Activated naive CD8-positive, alpha-beta T cell treated with anti-CD3 and anti-CD28 coated beads for 36 hours (primary cell): ENCODE measurements around the gene THSD4. TPM values are rescaled to one million over a fixed set of nuclear protein-coding genes. Genes with fewer than 3 reads are reported as not detected.

Experiments used
- DNase-seq: peaks from one replicate; pipeline ENCODE4 v3.0.0; 2021
- H3K27ac Mint-ChIP-seq: one replicate; pipeline ENCODE4 v1.8.0; 2022; ENCODE audit warnings: mild to moderate bottlenecking, moderate library complexity, mixed read lengths
- H3K27me3 Mint-ChIP-seq: one replicate; pipeline ENCODE4 v1.8.0; 2022; ENCODE audit warnings: mild to moderate bottlenecking, mixed read lengths
- H3K36me3 Mint-ChIP-seq: one replicate; pipeline ENCODE4 v1.8.0; 2021; ENCODE audit warnings: mild to moderate bottlenecking, mixed read lengths
- H3K4me1 Mint-ChIP-seq: one replicate; pipeline ENCODE4 v1.8.0; 2021; ENCODE audit warnings: mixed read lengths
- H3K4me3 Mint-ChIP-seq: one replicate; pipeline ENCODE4 v1.8.0; 2022; ENCODE audit warnings: mild to moderate bottlenecking, moderate library complexity, mixed read lengths
- H3K9me3 Mint-ChIP-seq: one replicate; pipeline ENCODE4 v1.8.0; 2022; ENCODE audit warnings: mixed read lengths
- total RNA-seq, 2 experiments: library from RNA; stranded (reverse); gene quantifications; one replicate each; pipeline ENCODE4 v1.2.3, GENCODE V29; 2021

The THSD4 gene
- total RNA-seq, 2 experiments from 2014 or later = not detected

DNA sequence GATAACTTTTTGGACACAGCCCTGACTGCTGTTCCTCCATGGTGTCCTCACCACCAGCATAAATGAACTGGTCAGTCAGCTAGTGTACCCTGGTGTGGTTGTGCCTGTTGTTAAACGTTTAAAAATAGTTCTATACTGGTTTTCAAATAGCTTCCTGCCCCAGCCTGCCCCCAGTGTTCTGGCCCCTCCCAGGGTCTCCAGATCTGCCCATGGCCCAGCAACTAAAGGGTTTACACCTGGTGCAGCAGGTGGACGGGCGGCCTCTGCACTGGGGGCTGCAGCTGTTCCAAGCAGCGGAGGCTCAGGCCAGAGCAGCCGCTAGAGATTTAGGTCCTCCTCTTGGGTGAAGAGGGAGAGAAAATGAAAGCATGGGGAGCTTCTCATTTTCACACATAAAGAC lies 689.0 kb downstream of the THSD4 start:
- H3K36me3 Mint-ChIP-seq = no peaks in the 10 kb centered on the region
- no peak overlapping the region for H3K27ac Mint-ChIP-seq
- no peaks in the 10 kb centered on the region for H3K9me3 Mint-ChIP-seq
- DNase-seq = no peak
- H3K27me3 Mint-ChIP-seq = peaks cover 28% of the 10 kb centered on the region
- H3K4me1 Mint-ChIP-seq = no peaks in the 10 kb centered on the region
- no peak overlapping the region for H3K4me3 Mint-ChIP-seq

GRCh38 chr15:71804695-71805470 lies 689.6 kb downstream of the THSD4 start:
- Mint-ChIP-seq H3K9me3 (no peaks in the 10 kb centered on the region), H3K4me3 (no peak overlapping the region), H3K27me3 (peaks cover 26% of the 10 kb centered on the region), H3K4me1 (no peaks in the 10 kb centered on the region), H3K27ac (no peak overlapping the region), H3K36me3 (no peaks in the 10 kb centered on the region)
- no peak for DNase-seq

GRCh38 chr15:71806452-71806931 lies 691.2 kb downstream of the THSD4 start:
- Mint-ChIP-seq H3K27me3 (peaks cover 15% of the 10 kb centered on the region), H3K4me1 (no peaks in the 10 kb centered on the region), H3K27ac (no peak overlapping the region), H3K36me3 (no peaks in the 10 kb centered on the region), H3K9me3 (no peaks in the 10 kb centered on the region), H3K4me3 (no peak overlapping the region)
- DNase-seq = no peak

DNA sequence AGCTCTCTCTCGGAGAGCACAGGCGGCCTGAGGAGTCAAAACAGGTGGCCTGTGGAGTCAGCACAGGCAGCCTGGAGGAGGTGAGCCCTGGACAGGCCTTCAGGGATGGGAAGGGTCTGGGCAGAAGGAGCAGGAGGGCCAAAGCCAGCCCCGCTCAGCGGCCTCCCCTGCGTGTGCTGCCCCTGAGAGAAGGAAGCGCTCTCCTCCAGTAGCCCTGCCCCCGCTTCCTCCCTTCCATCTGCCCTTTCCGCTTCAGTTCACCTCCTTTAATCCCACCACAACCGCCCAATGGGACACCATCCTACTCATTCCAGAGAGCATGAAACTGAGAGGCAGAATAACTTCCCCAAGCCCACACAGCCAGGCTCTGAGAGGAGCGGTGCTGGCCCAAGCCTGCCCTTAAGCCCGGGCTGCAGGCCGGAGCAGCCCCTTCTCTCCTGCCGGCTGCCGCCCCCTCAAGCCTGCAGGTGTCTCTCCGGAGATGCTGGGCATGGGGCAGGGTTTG lies 691.9 kb downstream of the THSD4 start:
- Mint-ChIP-seq H3K36me3 (no peaks in the 10 kb centered on the region), H3K27me3 (peaks cover 10% of the 10 kb centered on the region)

GRCh38 chr15:71807691-71808091 lies 692.4 kb downstream of the THSD4 start:
- DNase-seq = no peak
- no peaks in the 10 kb centered on the region for H3K4me1 Mint-ChIP-seq
- peaks cover 6% of the 10 kb centered on the region for H3K27me3 Mint-ChIP-seq
- H3K4me3 Mint-ChIP-seq = no peak overlapping the region
- no peaks in the 10 kb centered on the region for H3K9me3 Mint-ChIP-seq
- no peak overlapping the region for H3K27ac Mint-ChIP-seq
- H3K36me3 Mint-ChIP-seq = no peaks in the 10 kb centered on the region

More for the DNA sequence above, 691.9 kb downstream of the THSD4 start:
- Mint-ChIP-seq H3K27ac (no peak overlapping the region), H3K4me1 (no peaks in the 10 kb centered on the region), H3K9me3 (no peaks in the 10 kb centered on the region), H3K4me3 (no peak overlapping the region)
- no peak for DNase-seq

GRCh38 chr15:71808311-71809020 lies 693.2 kb downstream of the THSD4 start:
- no peaks in the 10 kb centered on the region for H3K36me3 Mint-ChIP-seq
- no peaks in the 10 kb centered on the region for H3K9me3 Mint-ChIP-seq
- no peaks in the 10 kb centered on the region for H3K4me1 Mint-ChIP-seq
- H3K4me3 Mint-ChIP-seq = no peak overlapping the region
- no peak for DNase-seq
- H3K27ac Mint-ChIP-seq = no peak overlapping the region
- no peaks in the 10 kb centered on the region for H3K27me3 Mint-ChIP-seq

DNA sequence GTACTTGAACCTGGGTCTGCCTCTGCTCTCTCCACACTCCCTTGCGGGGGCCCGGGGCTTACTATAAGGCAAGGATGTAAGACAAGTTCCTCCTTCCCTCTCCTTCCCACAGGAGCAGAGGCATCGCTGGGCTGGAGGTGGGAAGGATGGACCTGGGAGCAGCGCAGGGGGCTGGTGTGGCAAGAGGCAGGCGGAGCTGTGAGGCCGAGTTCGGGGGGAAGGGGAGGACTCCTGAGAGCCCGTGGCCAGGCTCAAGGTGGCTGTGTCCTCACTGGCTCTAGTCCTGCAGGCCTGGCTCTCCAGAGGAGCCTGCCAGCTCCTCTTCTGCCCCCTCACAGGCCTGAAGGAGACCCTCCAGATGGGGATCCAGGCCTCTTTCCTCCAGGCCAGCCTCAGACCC lies 694.1 kb downstream of the THSD4 start:
- no peaks in the 10 kb centered on the region for H3K4me1 Mint-ChIP-seq
- no peak overlapping the region for H3K4me3 Mint-ChIP-seq
- H3K36me3 Mint-ChIP-seq = no peaks in the 10 kb centered on the region
- no peak overlapping the region for H3K27ac Mint-ChIP-seq
- no peaks in the 10 kb centered on the region for H3K9me3 Mint-ChIP-seq
- H3K27me3 Mint-ChIP-seq = no peaks in the 10 kb centered on the region
- DNase-seq = no peak

DNA sequence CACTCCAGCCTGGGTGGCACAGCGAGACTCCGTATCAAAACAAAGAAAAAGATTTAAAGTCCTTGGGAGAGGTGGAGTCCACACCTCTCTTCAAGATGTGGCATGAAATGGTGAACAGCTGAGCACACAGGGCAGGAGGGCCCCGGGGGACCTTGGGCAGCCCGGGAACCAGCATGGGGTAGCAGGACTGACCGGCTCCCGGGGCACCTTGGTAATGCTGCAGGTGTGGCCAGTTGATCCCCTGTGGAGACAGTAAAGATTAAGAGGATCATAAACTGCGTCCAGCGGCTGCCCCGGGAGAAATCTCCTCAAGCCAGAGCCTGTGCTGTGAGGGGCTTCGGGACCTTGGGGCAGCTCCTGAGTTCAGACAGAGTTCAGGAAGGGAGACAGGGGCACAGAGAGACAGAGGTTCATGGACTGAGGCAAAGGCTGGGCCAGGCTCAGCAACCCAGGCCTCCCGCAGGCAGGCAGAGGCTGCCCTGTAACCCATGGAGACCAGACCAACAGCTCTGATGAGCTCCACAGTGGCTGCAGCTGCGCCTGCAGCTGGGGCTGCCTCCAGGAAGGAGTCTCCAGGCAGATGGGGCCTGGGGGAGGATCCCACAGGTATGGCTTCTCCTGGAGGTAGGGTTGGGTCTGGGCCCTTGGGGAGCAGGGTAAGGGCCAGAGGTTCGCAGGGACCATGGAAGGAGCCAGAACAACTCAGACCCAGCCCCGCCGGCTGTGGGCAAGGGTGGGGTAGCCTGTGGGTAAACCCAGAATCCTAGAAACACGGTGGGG lies 695.2 kb downstream of the THSD4 start, which contains the start of gene NR2E3:
NR2E3 (plus strand) TSS at position 299 of the 780 bp plus-strand sequence; CDS start at position 489, 190 bp downstream.
- Mint-ChIP-seq H3K9me3 (no peaks in the 10 kb centered on the region), H3K4me1 (no peaks in the 10 kb centered on the region), H3K27ac (no peak within 1 kb of the TSS), H3K27me3 (no peaks in the 10 kb centered on the region), H3K4me3 (no peak within 1 kb of the TSS), H3K36me3 (no peaks in the 10 kb centered on the region)
- no peak for DNase-seq

DNA sequence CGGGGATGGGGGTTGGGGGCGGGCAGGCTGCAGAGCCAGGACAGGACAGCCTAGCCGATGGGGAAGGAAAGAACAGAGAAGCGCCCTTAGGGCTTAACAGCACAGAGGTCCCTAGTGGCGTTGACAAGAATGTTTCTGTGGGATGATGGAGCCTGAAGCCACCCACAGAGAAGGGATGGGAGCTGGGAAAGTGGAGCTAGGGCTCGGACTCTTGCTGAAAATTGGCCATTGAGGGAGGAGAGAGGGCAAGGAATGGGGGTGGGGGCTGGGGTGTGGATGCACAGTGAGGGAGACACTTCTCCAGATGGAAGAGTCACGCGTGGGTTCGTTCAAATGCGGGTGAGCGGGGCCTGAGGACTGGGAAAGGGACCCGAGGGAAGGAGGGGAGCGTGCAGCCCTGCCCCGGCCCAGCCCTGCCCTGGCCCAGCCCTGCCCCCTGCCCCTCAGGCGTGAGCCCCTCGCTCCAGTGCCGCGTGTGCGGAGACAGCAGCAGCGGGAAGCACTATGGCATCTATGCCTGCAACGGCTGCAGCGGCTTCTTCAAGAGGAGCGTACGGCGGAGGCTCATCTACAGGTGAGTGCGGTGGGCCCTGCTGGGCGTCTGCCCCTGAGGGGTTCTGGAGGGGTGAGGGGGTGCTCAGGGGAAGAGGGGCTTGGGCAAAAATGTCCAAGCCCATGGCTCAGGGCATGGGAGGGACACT lies 695.9 kb downstream of the THSD4 start:
- Mint-ChIP-seq H3K27me3 (no peaks in the 10 kb centered on the region), H3K9me3 (no peaks in the 10 kb centered on the region), H3K27ac (no peak overlapping the region), H3K4me1 (no peaks in the 10 kb centered on the region), H3K4me3 (no peak overlapping the region), H3K36me3 (no peaks in the 10 kb centered on the region)
- no peak for DNase-seq

DNA sequence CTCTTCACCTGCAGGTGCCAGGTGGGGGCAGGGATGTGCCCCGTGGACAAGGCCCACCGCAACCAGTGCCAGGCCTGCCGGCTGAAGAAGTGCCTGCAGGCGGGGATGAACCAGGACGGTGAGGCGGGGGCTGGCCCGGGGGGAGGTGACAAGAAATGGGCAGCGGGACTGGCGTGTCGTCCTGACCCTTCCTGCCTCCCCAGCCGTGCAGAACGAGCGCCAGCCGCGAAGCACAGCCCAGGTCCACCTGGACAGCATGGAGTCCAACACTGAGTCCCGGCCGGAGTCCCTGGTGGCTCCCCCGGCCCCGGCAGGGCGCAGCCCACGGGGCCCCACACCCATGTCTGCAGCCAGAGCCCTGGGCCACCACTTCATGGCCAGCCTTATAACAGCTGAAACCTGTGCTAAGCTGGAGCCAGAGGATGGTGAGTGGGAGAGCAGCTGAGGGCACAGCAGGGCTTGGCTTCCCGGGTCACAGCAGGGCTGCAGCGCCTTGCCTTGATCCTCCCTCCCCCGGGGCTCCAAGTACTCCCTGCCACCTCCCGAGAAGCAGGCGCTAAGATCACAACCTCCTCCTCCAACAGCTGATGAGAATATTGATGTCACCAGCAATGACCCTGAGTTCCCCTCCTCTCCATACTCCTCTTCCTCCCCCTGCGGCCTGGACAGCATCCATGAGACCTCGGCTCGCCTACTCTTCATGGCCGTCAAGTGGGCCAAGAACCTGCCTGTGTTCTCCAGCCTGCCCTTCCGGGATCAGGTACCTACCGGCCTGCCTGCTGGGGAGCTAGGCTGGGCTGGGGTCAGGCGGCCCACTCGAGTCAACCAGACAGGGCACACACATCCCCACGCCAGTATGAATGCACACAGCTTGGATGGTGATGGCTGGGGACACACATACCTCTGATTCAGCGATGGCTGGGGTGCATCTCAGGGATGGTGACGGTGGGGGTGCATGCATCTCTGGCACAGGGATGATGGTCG lies 696.8 kb downstream of the THSD4 start:
- Mint-ChIP-seq H3K4me3 (no peak overlapping the region), H3K27me3 (no peaks in the 10 kb centered on the region), H3K27ac (no peak overlapping the region), H3K9me3 (no peaks in the 10 kb centered on the region), H3K4me1 (no peaks in the 10 kb centered on the region), H3K36me3 (no peaks in the 10 kb centered on the region)
- DNase-seq = no peak

DNA sequence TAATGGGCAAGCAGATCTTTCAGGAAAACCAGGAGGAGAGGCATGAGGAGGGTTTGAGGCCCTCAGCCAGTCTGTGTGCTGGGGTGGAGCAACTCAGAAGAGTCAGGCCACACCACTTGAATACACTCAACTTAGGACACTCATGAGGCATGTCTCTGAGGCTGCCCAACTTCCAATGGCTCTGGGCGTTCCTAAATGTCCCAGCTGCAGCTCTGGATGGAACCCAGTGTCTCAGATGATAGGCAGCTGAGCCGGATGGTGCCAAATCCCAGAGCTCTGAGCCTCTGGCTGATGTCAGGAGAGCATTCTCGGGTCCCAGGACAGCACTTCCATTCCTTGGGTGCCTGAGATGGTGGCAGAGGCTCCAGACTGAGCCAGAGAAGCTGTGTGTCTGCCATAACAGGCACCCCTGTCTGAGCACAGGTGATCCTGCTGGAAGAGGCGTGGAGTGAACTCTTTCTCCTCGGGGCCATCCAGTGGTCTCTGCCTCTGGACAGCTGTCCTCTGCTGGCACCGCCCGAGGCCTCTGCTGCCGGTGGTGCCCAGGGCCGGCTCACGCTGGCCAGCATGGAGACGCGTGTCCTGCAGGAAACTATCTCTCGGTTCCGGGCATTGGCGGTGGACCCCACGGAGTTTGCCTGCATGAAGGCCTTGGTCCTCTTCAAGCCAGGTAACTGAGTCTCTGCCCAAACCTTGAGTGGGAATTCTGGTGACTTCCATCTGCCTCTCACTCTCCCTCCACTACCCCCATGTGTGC lies 697.9 kb downstream of the THSD4 start:
- Mint-ChIP-seq H3K27me3 (no peaks in the 10 kb centered on the region), H3K36me3 (no peaks in the 10 kb centered on the region), H3K9me3 (peaks cover 3% of the 10 kb centered on the region), H3K27ac (no peak overlapping the region), H3K4me1 (no peaks in the 10 kb centered on the region), H3K4me3 (no peak overlapping the region)
- no peak for DNase-seq

GRCh38 chr15:71813723-71814470 lies 698.6 kb downstream of the THSD4 start:
- no peak overlapping the region for H3K4me3 Mint-ChIP-seq
- H3K27ac Mint-ChIP-seq = no peak overlapping the region
- no peaks in the 10 kb centered on the region for H3K4me1 Mint-ChIP-seq
- H3K36me3 Mint-ChIP-seq = no peaks in the 10 kb centered on the region
- H3K9me3 Mint-ChIP-seq = peaks cover 5% of the 10 kb centered on the region
- DNase-seq = no peak
- H3K27me3 Mint-ChIP-seq = no peaks in the 10 kb centered on the region
